Activated B cell treated with CpG ODN at 0.5 μM for 24 hours (primary cell): Measurements from ENCODE around the gene POU4F3. TPM values are rescaled to one million over a fixed set of nuclear protein-coding genes. Genes with fewer than 3 reads are reported as not detected.

Source experiments
- ATAC-seq: fragments of 200-7000 bp; cut with Tn5 transposase; one replicate; pipeline ENCODE4 v1.10.0; 2021; ENCODE audit warnings: low read depth, mild to moderate bottlenecking, moderate library complexity
- CTCF ChIA-PET: fragments of 350-600 bp; sonication (Branson Sonifier 250); formaldehyde crosslinking; loops from one replicate; lab custom pipeline; 2021; ENCODE audit warnings: antibody characterized with exemption; lab: Charles Lee
- POLR2A ChIA-PET: fragments of 350-600 bp; sonication (Branson Sonifier 250); formaldehyde crosslinking; loops from one replicate; lab custom pipeline; 2021; ENCODE audit warnings: antibody characterized with exemption; lab: Charles Lee
- DNase-seq: peaks from one replicate; pipeline ENCODE4 v3.0.0; 2022
- H3K27ac Mint-ChIP-seq: one replicate; pipeline ENCODE4 v1.8.0; 2020; ENCODE audit warnings: mixed read lengths
- H3K27me3 Mint-ChIP-seq: one replicate; pipeline ENCODE4 v1.8.0; 2021; ENCODE audit warnings: mixed read lengths
- H3K36me3 Mint-ChIP-seq: one replicate; pipeline ENCODE4 v1.8.0; 2021; ENCODE audit warnings: low read depth, mixed read lengths
- H3K4me1 Mint-ChIP-seq: one replicate; pipeline ENCODE4 v1.8.0; 2021; ENCODE audit warnings: mixed read lengths
- H3K4me3 Mint-ChIP-seq: one replicate; pipeline ENCODE4 v1.8.0; 2020; ENCODE audit warnings: mild to moderate bottlenecking, mixed read lengths
- H3K9me3 Mint-ChIP-seq: one replicate; pipeline ENCODE4 v1.8.0; 2020; ENCODE audit warnings: mixed read lengths
- CTCF ChIP-seq: fragments of 200-600 bp; IDR thresholded peaks from one replicate; pipeline ENCODE4 v1.8.0; 2022; ENCODE audit warnings: antibody characterized with exemption, mild to moderate bottlenecking
- intact Hi-C: fragments of 100-400 bp; cut with micrococcal nuclease; formaldehyde crosslinking; loops from one replicate; pipeline ENCODE4 v1.15.1; 2024
- total RNA-seq: library from RNA; stranded (reverse); gene quantifications from 2 replicates; pipeline ENCODE4 v1.2.3, GENCODE V29; 2022

The POU4F3 gene
- total RNA-seq, 1 donor from 2014 or later = not detected

DNA sequence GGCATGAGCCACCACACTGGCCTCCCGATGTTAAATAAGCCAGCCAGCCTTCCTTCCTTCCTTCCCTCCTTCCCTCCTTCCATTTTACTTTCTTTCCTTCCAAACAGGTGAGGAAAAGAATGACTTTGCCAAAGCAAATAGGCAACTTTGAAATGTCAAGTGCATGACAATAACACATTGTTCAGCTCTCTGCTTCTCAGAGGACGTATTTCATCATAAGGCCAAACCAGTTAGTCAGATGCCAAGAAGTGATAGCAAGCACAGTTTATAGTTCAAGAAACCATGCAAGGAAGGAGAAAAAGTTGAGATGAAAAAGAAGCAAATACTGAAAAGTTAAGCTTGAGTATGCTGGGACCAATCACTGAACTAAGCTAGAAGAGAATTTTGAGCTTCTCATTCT, 29.5 kb downstream of the POU4F3 start:
- ChIA-PET CTCF (no interaction called here), POLR2A (no interaction called here)
- H3K4me1 Mint-ChIP-seq = no peaks in the 10 kb centered on the region
- peaks cover 21% of the 10 kb centered on the region for H3K27me3 Mint-ChIP-seq
- ATAC-seq (no peak), DNase-seq (no peak)
- TF ChIP-seq CTCF = no peak
- H3K4me3 Mint-ChIP-seq = no peak overlapping the region
- intact Hi-C loops = no loop called here
- no peak overlapping the region for H3K27ac Mint-ChIP-seq
- no peaks in the 10 kb centered on the region for H3K9me3 Mint-ChIP-seq
- no peaks in the 10 kb centered on the region for H3K36me3 Mint-ChIP-seq

- intact Hi-C loops = no loop called here
- Mint-ChIP-seq H3K27me3 (peaks cover 21% of the 10 kb centered on the region), H3K4me1 (no peaks in the 10 kb centered on the region), H3K9me3 (no peaks in the 10 kb centered on the region), H3K36me3 (no peaks in the 10 kb centered on the region), H3K27ac (no peak overlapping the region), H3K4me3 (no peak overlapping the region)
- ChIA-PET POLR2A (no interaction called here), CTCF (no interaction called here)
- TF ChIP-seq CTCF = no peak
- DNase-seq = no peak
- ATAC-seq = no peak
Measured at GRCh38 chr5:146369691-146370090, 31.1 kb downstream of the POU4F3 start.

- peaks cover 24% of the 10 kb centered on the region for H3K27me3 Mint-ChIP-seq
- no peak for TF ChIP-seq CTCF
- ATAC-seq (no peak), DNase-seq (no peak)
- H3K27ac Mint-ChIP-seq = no peak overlapping the region
- no peaks in the 10 kb centered on the region for H3K36me3 Mint-ChIP-seq
- H3K4me3 Mint-ChIP-seq = no peak overlapping the region
- CTCF ChIA-PET = no interaction called here
- no peaks in the 10 kb centered on the region for H3K4me1 Mint-ChIP-seq
- intact Hi-C loops = no loop called here
- POLR2A ChIA-PET = no interaction called here
- H3K9me3 Mint-ChIP-seq = no peaks in the 10 kb centered on the region
Measured at GRCh38 chr5:146376821-146377220, 38.2 kb downstream of the POU4F3 start.

DNA sequence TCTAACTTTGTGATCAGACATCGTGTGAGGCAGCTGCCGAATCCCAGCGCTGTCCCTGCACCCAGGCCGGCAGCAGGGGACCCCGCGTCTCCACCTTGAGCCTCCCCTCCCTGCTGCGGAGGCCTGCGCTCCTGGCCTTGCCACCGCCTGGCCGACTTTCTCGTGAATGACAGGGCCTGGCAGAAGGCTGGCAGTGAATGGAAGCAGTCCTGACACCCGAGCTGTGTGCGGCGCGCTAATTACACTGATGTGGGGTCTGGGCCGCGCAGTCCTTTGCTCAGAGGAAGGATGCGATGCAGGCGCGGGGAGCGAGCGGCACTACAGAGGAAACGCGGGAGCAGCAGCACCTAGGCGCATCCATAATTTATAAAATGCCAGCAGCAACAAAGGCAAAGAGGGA, 40.3 kb downstream of the POU4F3 start:
- no peaks in the 10 kb centered on the region for H3K4me1 Mint-ChIP-seq
- DNase-seq = no peak
- intact Hi-C loops = no loop called here
- ChIA-PET CTCF (no interaction called here), POLR2A (no interaction called here)
- TF ChIP-seq CTCF = no peak
- H3K27me3 Mint-ChIP-seq = peaks cover 16% of the 10 kb centered on the region
- no peak for ATAC-seq
- H3K9me3 Mint-ChIP-seq = no peaks in the 10 kb centered on the region
- H3K4me3 Mint-ChIP-seq = no peak overlapping the region
- H3K36me3 Mint-ChIP-seq = no peaks in the 10 kb centered on the region
- H3K27ac Mint-ChIP-seq = no peak overlapping the region

DNA sequence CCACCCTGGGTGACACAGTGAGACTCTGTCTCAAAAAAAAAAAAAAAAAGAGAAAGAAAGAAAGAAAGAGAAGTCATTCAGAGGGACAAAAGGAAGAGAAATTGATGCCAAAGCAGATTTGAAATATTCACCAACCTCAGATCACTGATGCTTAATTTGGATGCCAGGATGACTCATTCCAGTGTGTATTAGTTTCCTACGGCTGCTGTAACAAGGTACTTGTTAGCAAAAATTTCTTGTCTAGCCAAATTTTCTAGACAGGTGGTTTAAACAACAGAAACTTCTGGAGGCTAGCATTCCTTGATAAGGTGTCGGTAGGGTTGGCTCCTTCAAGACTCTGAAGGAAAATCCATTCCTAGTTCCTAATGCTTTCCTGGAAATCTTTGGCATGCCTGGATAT, 42.1 kb downstream of the POU4F3 start:
- ChIA-PET POLR2A (no interaction called here), CTCF (no interaction called here)
- TF ChIP-seq CTCF = no peak
- Mint-ChIP-seq H3K36me3 (no peaks in the 10 kb centered on the region), H3K27ac (no peak overlapping the region), H3K4me1 (no peaks in the 10 kb centered on the region), H3K27me3 (peaks cover 12% of the 10 kb centered on the region), H3K9me3 (peaks cover 3% of the 10 kb centered on the region), H3K4me3 (no peak overlapping the region)
- intact Hi-C loops = no loop called here
- ATAC-seq (no peak), DNase-seq (no peak)
